HepG2 (cell line): ENCODE measurements around the gene HDLBP. TPM values are rescaled to one million over a fixed set of nuclear protein-coding genes. Genes with fewer than 3 reads are reported as not detected.

ENCODE experiments used
- AKNA ChIP-seq: sonication (generic); formaldehyde crosslinking; IDR thresholded peaks from 2 replicates; pipeline ENCODE4 v1.4.0; 2020; ENCODE audit warnings: missing genetic modification reagents, borderline replicate concordance
- CCDC6 ChIP-seq: sonication (generic); formaldehyde crosslinking; IDR thresholded peaks from 2 replicates; pipeline ENCODE4 v1.8.1; 2022; ENCODE audit warnings: mild to moderate bottlenecking, missing genetic modification reagents, moderate library complexity
- GLI4 ChIP-seq: sonication (generic); formaldehyde crosslinking; IDR thresholded peaks from 2 replicates; pipeline ENCODE4 v1.5.1; 2020; ENCODE audit warnings: missing genetic modification reagents, mild to moderate bottlenecking, moderate library complexity, borderline replicate concordance
- NFIC ChIP-seq: IDR thresholded peaks from 2 replicates; pipeline ENCODE4 v1.6.1; 2012; ENCODE audit warnings: mild to moderate bottlenecking, low read length, inconsistent platforms
- PPARG ChIP-seq: conservative IDR thresholded peaks from 2 replicates; pipeline ENCODE4 v1.6.1; 2016; ENCODE audit warnings: missing biosample characterization, missing genetic modification reagents
- RFXAP ChIP-seq: sonication (generic); formaldehyde crosslinking; IDR thresholded peaks from 2 replicates; pipeline ENCODE4 v1.4.0; 2020; ENCODE audit warnings: missing genetic modification reagents, borderline replicate concordance
- TSC22D2 ChIP-seq: sonication (generic); formaldehyde crosslinking; IDR thresholded peaks from 2 replicates; pipeline ENCODE4 v1.5.1; 2020; ENCODE audit warnings: missing genetic modification reagents, mild to moderate bottlenecking, borderline replicate concordance
- ZIK1 ChIP-seq: sonication (generic); formaldehyde crosslinking; IDR thresholded peaks from 2 replicates; pipeline ENCODE4 v1.5.0; 2020; ENCODE audit warnings: mild to moderate bottlenecking, low read depth, missing genetic modification reagents, borderline replicate concordance
- ZNF124 ChIP-seq: sonication (generic); formaldehyde crosslinking; IDR thresholded peaks from 2 replicates; pipeline ENCODE4 v1.4.0; 2020; ENCODE audit warnings: missing genetic modification reagents
- ZNF253 ChIP-seq: sonication (generic); formaldehyde crosslinking; IDR thresholded peaks from 2 replicates; pipeline ENCODE4 v1.8.0; 2022; ENCODE audit warnings: mild to moderate bottlenecking, missing genetic modification reagents, borderline replicate concordance
- ZNF703 ChIP-seq: sonication (generic); formaldehyde crosslinking; IDR thresholded peaks from 2 replicates; pipeline ENCODE4 v1.5.1; 2020; ENCODE audit warnings: missing genetic modification reagents, mild to moderate bottlenecking, moderate library complexity, borderline replicate concordance
- ZNF746 ChIP-seq: sonication (generic); formaldehyde crosslinking; IDR thresholded peaks from 2 replicates; pipeline ENCODE4 v1.8.0; 2022; ENCODE audit warnings: mild to moderate bottlenecking, missing genetic modification reagents
- polyA plus RNA-seq, 8 experiments: library from polyadenylated mRNA; depleted of rRNA in 3 of 8; stranded (reverse) in 7 of 8; unstranded in 1 of 8; fragments of >200 nt; fragmentation: Illumina TruSeq in 4 of 8; extraction: Trizol in 4 of 8; gene quantifications; 2 replicates each; pipeline versions ENCODE4 v1.2.1 to v1.2.3, GENCODE V29; 2011 to 2016; ENCODE audit warnings: low read depth in 4 of 8, missing spikeins in 1 of 8, mixed read lengths in 1 of 8; ENCODE audit not compliant: insufficient read depth in 1 of 8
- total RNA-seq, 5 experiments: library from RNA; depleted of rRNA; stranded (reverse); fragments of >200 nt; fragmentation: Illumina TruSeq; extraction: Trizol; gene quantifications; 2 replicates each; pipeline ENCODE4 v1.2.3, GENCODE V29; 2016; ENCODE audit warnings: low read depth in 1 of 5
- TF ChIP-seq, protein P1 (sequence below): sonication (generic); formaldehyde crosslinking; conservative IDR thresholded peaks from 2 replicates; pipeline ENCODE4 v1.4.0; 2020; ENCODE audit warnings: missing genetic modification reagents
- TF ChIP-seq, protein P2 (sequence below): sonication (generic); formaldehyde crosslinking; IDR thresholded peaks from 2 replicates; pipeline ENCODE4 v1.4.0; 2020; ENCODE audit warnings: missing genetic modification reagents
- TF ChIP-seq, protein P3 (sequence below): sonication (generic); formaldehyde crosslinking; IDR thresholded peaks from 2 replicates; pipeline ENCODE4 v1.4.0; 2020; ENCODE audit warnings: mild to moderate bottlenecking, low read depth, missing genetic modification reagents
- TF ChIP-seq, protein P4 (sequence below): sonication (generic); formaldehyde crosslinking; IDR thresholded peaks from 2 replicates; pipeline ENCODE4 v1.8.1; 2023; ENCODE audit warnings: mild to moderate bottlenecking, missing genetic modification reagents
- TF ChIP-seq, protein P5 (sequence below): sonication (generic); formaldehyde crosslinking; IDR thresholded peaks from 2 replicates; pipeline ENCODE4 v1.4.0; 2020; ENCODE audit warnings: missing genetic modification reagents

HDLBP gene
- total and polyA plus RNA-seq, 2 of the 13 experiments (the other 11 are each of a cell fraction or from before 2014, with no cell fraction given): 464 to 707 TPM

DNA sequence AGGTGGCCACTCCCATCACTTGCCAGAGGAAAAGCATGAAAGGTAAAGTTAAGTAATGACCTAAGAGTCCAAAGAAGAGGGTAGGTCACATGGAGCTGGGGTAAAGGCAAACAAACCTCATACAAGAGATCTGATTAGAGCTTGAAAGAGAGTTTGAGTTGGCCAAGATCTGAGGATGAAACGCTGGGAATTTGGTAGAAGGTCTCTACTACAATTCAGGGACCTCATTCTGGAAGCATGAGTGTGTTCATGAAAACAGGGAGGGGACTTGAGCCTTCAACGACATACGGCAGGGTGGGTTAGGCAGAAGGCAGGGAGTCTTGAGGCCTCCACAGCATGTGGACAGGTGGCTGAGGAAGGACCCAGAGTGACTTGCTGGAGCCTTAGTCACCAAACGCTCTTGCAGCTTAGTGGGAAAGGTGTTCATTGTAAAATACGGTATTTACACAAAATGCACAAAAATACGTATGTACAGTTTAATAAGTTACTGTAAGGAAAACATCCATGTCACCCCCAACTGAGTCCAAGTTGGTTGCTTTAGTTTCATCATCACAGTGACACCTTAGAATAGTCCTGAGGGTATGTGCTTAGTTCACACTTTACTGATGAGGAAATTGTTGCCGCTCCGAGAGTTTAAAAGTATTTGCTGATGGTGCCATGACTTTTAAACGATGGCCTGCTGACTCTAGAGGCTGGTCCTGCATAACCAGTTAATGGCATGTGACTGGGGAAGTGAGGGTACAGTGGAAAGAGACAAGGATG, 35.6 kb upstream of the HDLBP start (continued):
- TF ChIP-seq, protein P1, sequence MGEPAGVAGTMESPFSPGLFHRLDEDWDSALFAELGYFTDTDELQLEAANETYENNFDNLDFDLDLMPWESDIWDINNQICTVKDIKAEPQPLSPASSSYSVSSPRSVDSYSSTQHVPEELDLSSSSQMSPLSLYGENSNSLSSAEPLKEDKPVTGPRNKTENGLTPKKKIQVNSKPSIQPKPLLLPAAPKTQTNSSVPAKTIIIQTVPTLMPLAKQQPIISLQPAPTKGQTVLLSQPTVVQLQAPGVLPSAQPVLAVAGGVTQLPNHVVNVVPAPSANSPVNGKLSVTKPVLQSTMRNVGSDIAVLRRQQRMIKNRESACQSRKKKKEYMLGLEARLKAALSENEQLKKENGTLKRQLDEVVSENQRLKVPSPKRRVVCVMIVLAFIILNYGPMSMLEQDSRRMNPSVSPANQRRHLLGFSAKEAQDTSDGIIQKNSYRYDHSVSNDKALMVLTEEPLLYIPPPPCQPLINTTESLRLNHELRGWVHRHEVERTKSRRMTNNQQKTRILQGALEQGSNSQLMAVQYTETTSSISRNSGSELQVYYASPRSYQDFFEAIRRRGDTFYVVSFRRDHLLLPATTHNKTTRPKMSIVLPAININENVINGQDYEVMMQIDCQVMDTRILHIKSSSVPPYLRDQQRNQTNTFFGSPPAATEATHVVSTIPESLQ (CRISPR knock-in tag): peak; percentile 22; the same call in 1 of the 2 replicates
- TF ChIP-seq ZNF746 (CRISPR knock-in tag) (no peak), ZNF703 (no peak), TSC22D2 (CRISPR knock-in tag) (peak; percentile 71; the same call in 1 of the 2 replicates), ZNF253 (CRISPR knock-in tag) (no peak), AKNA (CRISPR knock-in tag) (no peak), ZNF124 (no peak), RFXAP (CRISPR knock-in tag) (no peak), CCDC6 (peak; percentile 56; the same call in 1 of the 2 replicates), ZIK1 (no peak; the same call in 1 of the 2 replicates), PPARG (CRISPR knock-in tag) (no peak; the same call in 1 of the 2 replicates), GLI4 (CRISPR knock-in tag) (no peak), NFIC (peak; percentile 43; the same call in 1 of the 2 replicates)
- TF ChIP-seq, protein P2, sequence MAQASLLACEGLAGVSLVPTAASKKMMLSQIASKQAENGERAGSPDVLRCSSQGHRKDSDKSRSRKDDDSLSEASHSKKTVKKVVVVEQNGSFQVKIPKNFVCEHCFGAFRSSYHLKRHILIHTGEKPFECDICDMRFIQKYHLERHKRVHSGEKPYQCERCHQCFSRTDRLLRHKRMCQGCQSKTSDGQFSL (CRISPR knock-in tag): no peak
- TF ChIP-seq, protein P3, sequence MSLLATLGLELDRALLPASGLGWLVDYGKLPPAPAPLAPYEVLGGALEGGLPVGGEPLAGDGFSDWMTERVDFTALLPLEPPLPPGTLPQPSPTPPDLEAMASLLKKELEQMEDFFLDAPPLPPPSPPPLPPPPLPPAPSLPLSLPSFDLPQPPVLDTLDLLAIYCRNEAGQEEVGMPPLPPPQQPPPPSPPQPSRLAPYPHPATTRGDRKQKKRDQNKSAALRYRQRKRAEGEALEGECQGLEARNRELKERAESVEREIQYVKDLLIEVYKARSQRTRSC (CRISPR knock-in tag): no peak
- TF ChIP-seq, protein P4, sequence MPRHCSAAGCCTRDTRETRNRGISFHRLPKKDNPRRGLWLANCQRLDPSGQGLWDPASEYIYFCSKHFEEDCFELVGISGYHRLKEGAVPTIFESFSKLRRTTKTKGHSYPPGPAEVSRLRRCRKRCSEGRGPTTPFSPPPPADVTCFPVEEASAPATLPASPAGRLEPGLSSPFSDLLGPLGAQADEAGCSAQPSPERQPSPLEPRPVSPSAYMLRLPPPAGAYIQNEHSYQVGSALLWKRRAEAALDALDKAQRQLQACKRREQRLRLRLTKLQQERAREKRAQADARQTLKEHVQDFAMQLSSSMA (CRISPR knock-in tag): no peak; the same call in 1 of the 2 replicates
- TF ChIP-seq, protein P5, sequence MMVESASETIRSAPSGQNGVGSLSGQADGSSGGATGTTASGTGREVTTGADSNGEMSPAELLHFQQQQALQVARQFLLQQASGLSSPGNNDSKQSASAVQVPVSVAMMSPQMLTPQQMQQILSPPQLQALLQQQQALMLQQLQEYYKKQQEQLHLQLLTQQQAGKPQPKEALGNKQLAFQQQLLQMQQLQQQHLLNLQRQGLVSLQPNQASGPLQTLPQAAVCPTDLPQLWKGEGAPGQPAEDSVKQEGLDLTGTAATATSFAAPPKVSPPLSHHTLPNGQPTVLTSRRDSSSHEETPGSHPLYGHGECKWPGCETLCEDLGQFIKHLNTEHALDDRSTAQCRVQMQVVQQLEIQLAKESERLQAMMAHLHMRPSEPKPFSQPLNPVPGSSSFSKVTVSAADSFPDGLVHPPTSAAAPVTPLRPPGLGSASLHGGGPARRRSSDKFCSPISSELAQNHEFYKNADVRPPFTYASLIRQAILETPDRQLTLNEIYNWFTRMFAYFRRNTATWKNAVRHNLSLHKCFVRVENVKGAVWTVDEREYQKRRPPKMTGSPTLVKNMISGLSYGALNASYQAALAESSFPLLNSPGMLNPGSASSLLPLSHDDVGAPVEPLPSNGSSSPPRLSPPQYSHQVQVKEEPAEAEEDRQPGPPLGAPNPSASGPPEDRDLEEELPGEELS (CRISPR knock-in tag): peak; percentile 53; the same call in 1 of the 2 replicates
